A673 (cell line): Measurements from ENCODE around the gene POU6F1. TPM values are rescaled to one million over a fixed set of nuclear protein-coding genes. Genes with fewer than 3 reads are reported as not detected.

Experiments used
- BruUV-seq: library from RNA; stranded (reverse); fragments of 400-500 nt; replicated peaks from 2 replicates; lab custom pipeline; 2021; lab: Mats Ljungman, UMichigan
- CTCF ChIA-PET: fragments of 300-600 bp; sonication (Branson Sonifier 250); formaldehyde crosslinking; loops from one replicate; lab custom pipeline; 2022; ENCODE audit warnings: antibody characterized with exemption; lab: Charles Lee
- POLR2A ChIA-PET: fragments of 300-600 bp; sonication (Branson Sonifier 250); formaldehyde crosslinking; loops from one replicate; lab custom pipeline; 2022; ENCODE audit warnings: antibody characterized with exemption; ENCODE audit not compliant: low non-redundant PET; lab: Charles Lee
- DNase-seq: peaks from one replicate; pipeline ENCODE4 v3.0.0-alpha.2; 2015; ENCODE audit warnings: low spot score
- H3K27ac ChIP-seq: fragments of 200-600 bp; sonication (generic); 2 replicates; pipeline ENCODE4 v1.5.1; 2016; ENCODE audit warnings: mixed run types, low read depth, mild to moderate bottlenecking, mixed read lengths, antibody characterized with exemption, low read length; ENCODE audit not compliant: poor library complexity, severe bottlenecking
- H3K27me3 ChIP-seq: fragments of 200-600 bp; sonication (generic); replicated peaks from 2 replicates; pipeline ENCODE4 v1.6.1; 2017; ENCODE audit warnings: mixed run types, low read depth, mild to moderate bottlenecking, mixed read lengths, antibody characterized with exemption, low read length; ENCODE audit not compliant: insufficient read depth, poor library complexity
- H3K36me3 ChIP-seq: fragments of 200-600 bp; sonication (generic); 2 replicates; pipeline ENCODE4 v1.6.1; 2016; ENCODE audit warnings: mixed run types, mild to moderate bottlenecking, mixed read lengths, antibody characterized with exemption, low read length; ENCODE audit not compliant: insufficient read depth, poor library complexity, severe bottlenecking
- H3K4me1 ChIP-seq: fragments of 200-600 bp; sonication (generic); 2 replicates; pipeline ENCODE4 v1.6.1; 2017; ENCODE audit warnings: mixed run types, mild to moderate bottlenecking, mixed read lengths, antibody characterized with exemption, low read length; ENCODE audit not compliant: insufficient read depth, poor library complexity, severe bottlenecking
- H3K4me3 ChIP-seq: fragments of 200-600 bp; sonication (generic); 2 replicates; pipeline ENCODE4 v1.5.1; 2016; ENCODE audit warnings: low read depth, mixed run types, mild to moderate bottlenecking, mixed read lengths, low read length; ENCODE audit not compliant: poor library complexity, severe bottlenecking
- H3K9me3 ChIP-seq: fragments of 200-600 bp; sonication (generic); 2 replicates; pipeline ENCODE4 v1.6.1; 2016; ENCODE audit warnings: mixed run types, low read depth, mild to moderate bottlenecking, mixed read lengths, antibody characterized with exemption, low read length; ENCODE audit not compliant: poor library complexity, severe bottlenecking
- CTCF ChIP-seq: fragments of 300-800, 200-600 bp; sonication (generic); conservative IDR thresholded peaks from 2 replicates; pipeline ENCODE4 v1.5.1; 2017; ENCODE audit warnings: low read depth, mild to moderate bottlenecking, antibody characterized with exemption, low read length, moderate library complexity, mixed read lengths
- EZH2 ChIP-seq: fragments of 200-600 bp; sonication (generic); IDR thresholded peaks from 2 replicates; pipeline ENCODE4 v1.6.1; 2017; ENCODE audit warnings: borderline replicate concordance, low read depth, mild to moderate bottlenecking, mixed read lengths, antibody characterized with exemption, low read length; ENCODE audit not compliant: poor library complexity, severe bottlenecking
- intact Hi-C: fragments of 100-400 bp; cut with micrococcal nuclease; formaldehyde crosslinking; loops from one replicate; pipeline ENCODE4 v1.10.0; 2022; ENCODE audit not compliant: unreplicated experiment
- total RNA-seq: library from RNA; stranded (reverse); gene quantifications from 2 replicates; pipeline ENCODE4 v1.2.3, GENCODE V29; 2021

POU6F1 gene
- total RNA-seq, 1 experiment from 2014 or later = 13.6 TPM

GRCh38 chr12:51181558-51181957, 36.3 kb downstream of the POU6F1 start:
- no peak for DNase-seq
- H3K4me3 ChIP-seq = no peak overlapping the region
- CTCF ChIA-PET = no interaction called here
- no peaks in the 10 kb centered on the region for H3K9me3 ChIP-seq
- no peaks in the 10 kb centered on the region for H3K4me1 ChIP-seq
- no peak overlapping the region for H3K27ac ChIP-seq
- POLR2A ChIA-PET = no interaction called here
- intact Hi-C loops = no loop called here
- no peaks in the 10 kb centered on the region for H3K27me3 ChIP-seq
- no peaks in the 10 kb centered on the region for H3K36me3 ChIP-seq
- TF ChIP-seq EZH2 = no peak
- TF ChIP-seq CTCF = no peak
- no TSS peak for BruUV-seq

- no peaks in the 10 kb centered on the region for H3K36me3 ChIP-seq
- no peak overlapping the region for H3K4me3 ChIP-seq
- no peak overlapping the region for H3K27ac ChIP-seq
- H3K9me3 ChIP-seq = no peaks in the 10 kb centered on the region
- intact Hi-C loops = no loop called here
- DNase-seq = no peak
- H3K27me3 ChIP-seq = no peaks in the 10 kb centered on the region
- CTCF ChIA-PET = no interaction called here
- no peaks in the 10 kb centered on the region for H3K4me1 ChIP-seq
- POLR2A ChIA-PET = no interaction called here
- no peak for TF ChIP-seq CTCF
- TF ChIP-seq EZH2 = no peak
- BruUV-seq = no TSS peak
These were observed 40.0 kb downstream of the POU6F1 start for GRCh38 chr12:51177897-51178296.

- Histone ChIP-seq H3K4me1 (no peaks in the 10 kb centered on the region), H3K27ac (no peak overlapping the region), H3K4me3 (no peak overlapping the region), H3K9me3 (no peaks in the 10 kb centered on the region), H3K27me3 (no peaks in the 10 kb centered on the region), H3K36me3 (no peaks in the 10 kb centered on the region)
- intact Hi-C loops = no loop called here
- ChIA-PET POLR2A (no interaction called here), CTCF (no interaction called here)
- DNase-seq = no peak
- no peak for TF ChIP-seq EZH2
- no peak for TF ChIP-seq CTCF
- BruUV-seq = no TSS peak
These were observed 43.4 kb downstream of the POU6F1 start for GRCh38 chr12:51174501-51174900.
